ENCODE data around the gene ZNF341.
"Not testable (repeated sequence)": the region's sequence is repeated elsewhere in the genome, so short reads cannot be mapped to it uniquely, and the experiment has no call there.

Gene ZNF341

GRCh38 chr20:33753143-33753542 lies 21.3 kb downstream of the ZNF341 start:
- Histone ChIP-seq H3K9me3 (ENCODE audit: control insufficient read depth, low read length) (no peaks in the 10 kb centered on the region), H3K4me2 (ENCODE audit: low read length) (no peak overlapping the region), H3K36me3 (ENCODE audit: control insufficient read depth, insufficient read depth, low read length) (no peaks in the 10 kb centered on the region), H3K27ac (no peak overlapping the region), H3K79me2 (no peaks in the 10 kb centered on the region), H3K4me1 (no peaks in the 10 kb centered on the region), H3K27me3 (ENCODE audit: control insufficient read depth, insufficient read depth, low read length) (no peaks in the 10 kb centered on the region), H3K4me3 (ENCODE audit: low read depth, low read length) (no peak overlapping the region), H2AFZ (no peak overlapping the region), H3K9ac (no peak overlapping the region)
- no peak for TF ChIP-seq CTCF (IDR thresholded peaks at IDR 0.05)

GRCh38 chr20:33753763-33754162 lies 22.0 kb downstream of the ZNF341 start:
- Histone ChIP-seq H3K27ac (no peak overlapping the region), H3K9ac (no peak overlapping the region), H3K36me3 (ENCODE audit: control insufficient read depth, insufficient read depth, low read length) (no peaks in the 10 kb centered on the region), H3K27me3 (ENCODE audit: control insufficient read depth, insufficient read depth, low read length) (no peaks in the 10 kb centered on the region), H3K4me3 (ENCODE audit: low read depth, low read length) (no peak overlapping the region), H3K9me3 (ENCODE audit: control insufficient read depth, low read length) (no peaks in the 10 kb centered on the region), H3K4me1 (no peaks in the 10 kb centered on the region), H3K4me2 (ENCODE audit: low read length) (no peak overlapping the region), H3K79me2 (no peaks in the 10 kb centered on the region), H2AFZ (no peak overlapping the region)
- no peak for TF ChIP-seq CTCF (IDR thresholded peaks at IDR 0.05)

- not testable (repeated sequence) for H3K9me3 ChIP-seq (ENCODE audit: control insufficient read depth, low read length); H3K79me2 ChIP-seq; H3K9ac ChIP-seq; H3K36me3 ChIP-seq (ENCODE audit: control insufficient read depth, insufficient read depth, low read length); H3K27ac ChIP-seq; H3K4me3 ChIP-seq (ENCODE audit: low read depth, low read length); H3K4me2 ChIP-seq (ENCODE audit: low read length); H3K27me3 ChIP-seq (ENCODE audit: control insufficient read depth, insufficient read depth, low read length); H3K4me1 ChIP-seq; H2AFZ ChIP-seq
Observed at GRCh38 chr20:33755936-33756490, 24.2 kb downstream of the ZNF341 start.

GRCh38 chr20:33757046-33757445 lies 25.2 kb downstream of the ZNF341 start:
- H2AFZ ChIP-seq: no peak overlapping the region
- H3K4me3 ChIP-seq (ENCODE audit: low read depth, low read length): no peak overlapping the region
- H3K27me3 ChIP-seq (ENCODE audit: control insufficient read depth, insufficient read depth, low read length): no peaks in the 10 kb centered on the region
- H3K9ac ChIP-seq: no peak overlapping the region
- no peak overlapping the region for H3K4me2 ChIP-seq (ENCODE audit: low read length)
- H3K36me3 ChIP-seq (ENCODE audit: control insufficient read depth, insufficient read depth, low read length): no peaks in the 10 kb centered on the region
- H3K79me2 ChIP-seq: no peaks in the 10 kb centered on the region
- H3K9me3 ChIP-seq (ENCODE audit: control insufficient read depth, low read length): no peaks in the 10 kb centered on the region
- TF ChIP-seq CTCF (IDR thresholded peaks at IDR 0.05): no peak
- no peak overlapping the region for H3K27ac ChIP-seq
- H3K4me1 ChIP-seq: no peaks in the 10 kb centered on the region

DNA sequence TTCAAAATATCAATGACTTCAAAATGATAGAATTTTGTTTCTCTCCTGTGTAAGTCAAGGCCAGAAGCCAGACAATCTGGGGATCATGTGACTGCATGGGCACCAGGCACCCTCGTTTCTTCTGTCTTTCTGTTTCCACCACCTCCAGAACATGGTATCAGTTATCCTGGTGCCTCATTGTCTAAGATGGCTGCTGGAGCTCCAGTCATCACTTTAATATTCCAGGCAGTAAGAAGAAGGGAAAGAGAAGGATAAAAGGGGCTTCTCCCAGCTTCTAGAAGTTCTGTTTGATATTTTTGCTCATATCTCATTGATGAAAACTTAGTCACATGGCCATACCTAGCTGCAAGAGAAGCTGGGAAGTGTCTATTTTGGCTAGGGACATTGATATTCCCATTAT lies 25.7 kb downstream of the ZNF341 start:
- Histone ChIP-seq H3K36me3 (ENCODE audit: control insufficient read depth, insufficient read depth, low read length) (no peaks in the 10 kb centered on the region), H3K79me2 (no peaks in the 10 kb centered on the region), H3K27me3 (ENCODE audit: control insufficient read depth, insufficient read depth, low read length) (no peaks in the 10 kb centered on the region), H3K4me1 (no peaks in the 10 kb centered on the region), H3K9ac (no peak overlapping the region), H2AFZ (no peak overlapping the region), H3K27ac (no peak overlapping the region), H3K4me3 (ENCODE audit: low read depth, low read length) (no peak overlapping the region), H3K4me2 (ENCODE audit: low read length) (no peak overlapping the region), H3K9me3 (ENCODE audit: control insufficient read depth, low read length) (no peaks in the 10 kb centered on the region)
- TF ChIP-seq CTCF (IDR thresholded peaks at IDR 0.05): no peak
